Measurements from ENCODE around the gene CCDC30. TPM values are rescaled to one million over a fixed set of nuclear protein-coding genes. Genes with fewer than 3 reads are reported as not detected.
"Not testable (repeated sequence)": the region's sequence is repeated elsewhere in the genome, so short reads cannot be mapped to it uniquely, and the experiment has no call there.

CCDC30 gene
- total RNA-seq, 1 experiment from 2014 or later, result 0.56 TPM

DNA sequence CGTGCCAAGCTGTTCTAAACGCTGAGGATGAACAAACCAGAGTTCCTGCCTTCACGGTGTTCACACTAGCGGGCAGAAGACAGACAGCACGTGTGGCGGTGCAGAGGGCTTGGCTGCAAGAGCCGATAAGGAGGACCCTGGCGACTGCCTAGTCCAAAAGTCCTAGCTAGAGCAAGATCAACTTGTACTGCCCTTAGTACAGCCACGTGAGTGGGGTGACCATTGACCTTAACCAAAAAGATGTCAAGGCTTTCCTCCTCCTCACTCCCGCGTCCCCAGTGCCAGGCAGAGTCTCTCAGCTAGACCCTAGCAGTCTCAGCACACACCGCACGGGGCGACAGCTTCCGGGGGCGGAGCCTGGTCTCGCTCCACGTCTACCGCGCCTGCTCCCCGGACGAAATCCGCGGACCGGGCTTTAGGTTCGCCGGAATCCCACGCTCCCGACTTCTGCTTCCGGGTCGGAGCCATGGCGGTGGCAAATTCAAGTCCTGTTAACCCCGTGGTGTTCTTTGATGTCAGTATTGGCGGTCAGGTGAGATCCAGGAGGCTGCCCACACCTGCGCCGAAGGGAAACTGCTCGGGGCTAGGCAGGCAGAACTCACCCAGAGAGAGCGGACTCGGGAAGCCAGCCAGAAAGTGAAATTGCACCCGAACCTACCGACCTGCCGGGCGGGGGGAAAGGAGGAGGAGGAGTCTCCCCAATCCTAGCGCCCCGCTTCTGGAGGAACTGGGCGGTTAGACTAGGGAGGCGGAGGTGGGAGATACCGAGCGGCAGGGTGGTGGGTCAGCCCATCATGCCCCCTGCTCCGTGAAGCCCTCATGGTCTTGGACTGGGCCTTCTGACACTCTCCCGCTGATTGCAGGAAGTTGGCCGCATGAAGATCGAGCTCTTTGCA, 195.1 kb downstream of the CCDC30 start, which contains the start of gene PPIH:
Gene PPIH (plus strand): TSS at position 443 of the 896 bp plus-strand sequence. CDS start 24 bp downstream, at position 467.
- Histone ChIP-seq H3K9me3 (no peaks in the 10 kb centered on the region), H3K27me3 (no peaks in the 10 kb centered on the region), H3K36me3 (peaks cover 45% of the 10 kb centered on the region), H3K4me3 (peak within 1 kb of the TSS; percentile 88)
- peak; percentile 96 for DNase-seq

DNA sequence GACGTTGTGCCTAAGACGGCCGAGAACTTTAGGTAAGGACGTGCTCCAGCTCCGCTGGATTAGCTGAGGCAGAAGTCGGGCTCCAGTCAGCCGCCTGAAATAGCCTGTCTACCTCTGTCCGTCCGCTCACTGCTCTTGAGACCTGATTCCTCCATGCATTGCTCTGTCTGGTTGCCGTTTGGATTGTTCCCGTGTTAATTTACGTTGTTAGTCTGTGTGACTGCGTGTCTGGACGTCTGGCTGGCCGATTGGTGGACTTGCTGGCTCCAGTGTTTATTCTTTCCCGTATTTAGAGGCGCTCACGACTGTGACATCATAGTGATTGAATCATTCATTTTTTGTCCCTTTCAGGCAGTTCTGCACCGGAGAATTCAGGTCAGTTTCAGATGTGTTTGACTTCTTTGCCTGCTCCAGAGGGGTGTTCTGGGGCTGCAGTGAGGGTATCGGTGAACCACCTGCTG, 195.8 kb downstream of the CCDC30 start:
- peaks cover 51% of the 10 kb centered on the region for H3K36me3 ChIP-seq
- no peaks in the 10 kb centered on the region for H3K27me3 ChIP-seq
- H3K4me3 ChIP-seq, result peak overlapping the region; percentile 88
- no peak for DNase-seq
- H3K9me3 ChIP-seq, result no peaks in the 10 kb centered on the region

DNA sequence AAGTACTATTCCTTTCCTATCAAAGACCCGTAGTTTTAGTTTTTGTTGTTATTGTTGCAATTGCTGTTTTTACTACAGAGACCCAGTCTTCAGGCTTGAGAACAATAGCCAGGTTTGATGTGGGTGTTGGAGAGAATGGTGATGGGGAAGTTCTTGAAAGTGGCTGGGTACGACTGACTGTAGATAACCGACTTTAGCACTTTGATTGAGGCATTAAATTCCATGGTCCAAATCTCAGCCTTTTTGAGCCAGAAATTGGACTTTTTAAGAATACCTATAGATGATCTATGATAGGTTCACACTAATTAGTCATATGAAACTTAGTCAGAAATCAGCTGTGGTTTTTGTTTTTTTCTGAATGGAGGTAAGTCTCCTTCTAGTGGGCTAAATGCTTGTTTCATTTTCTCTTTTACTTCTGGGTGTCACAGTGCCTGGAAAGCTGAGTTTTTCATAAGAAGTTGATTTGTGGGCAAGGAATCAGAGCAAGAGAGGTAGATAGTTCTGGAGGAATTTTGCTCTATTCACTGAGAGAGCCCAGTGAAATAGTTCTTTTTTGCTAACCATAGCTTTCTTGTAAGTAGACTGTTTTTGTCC, 197.9 kb downstream of the CCDC30 start:
- peaks cover 70% of the 10 kb centered on the region for H3K36me3 ChIP-seq
- no peak overlapping the region for H3K4me3 ChIP-seq
- H3K9me3 ChIP-seq, result no peaks in the 10 kb centered on the region
- no peak for DNase-seq
- H3K27me3 ChIP-seq, result no peaks in the 10 kb centered on the region

DNA sequence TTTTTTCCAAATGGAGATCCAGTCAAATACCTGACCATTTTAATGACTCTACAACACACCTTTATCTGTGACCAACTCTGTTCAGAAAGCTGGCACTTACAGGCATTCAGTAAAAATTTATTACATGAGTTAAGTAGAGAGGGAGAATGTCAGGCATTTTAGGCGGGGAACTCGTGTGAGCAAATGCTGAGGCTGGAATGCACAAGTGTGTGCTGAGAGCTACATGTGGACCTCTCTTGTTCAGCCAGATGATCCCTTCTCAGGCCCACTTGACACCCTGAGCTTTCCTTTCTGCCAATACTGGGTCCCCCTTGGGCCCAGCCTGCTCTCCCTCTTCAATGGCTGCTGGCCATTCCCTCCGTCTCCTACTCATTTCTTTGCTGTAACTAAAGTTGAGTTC, 206.8 kb downstream of the CCDC30 start:
- H3K4me3 ChIP-seq, result no peak overlapping the region
- no peaks in the 10 kb centered on the region for H3K27me3 ChIP-seq
- DNase-seq, result no peak
- peaks cover 68% of the 10 kb centered on the region for H3K36me3 ChIP-seq
- H3K9me3 ChIP-seq, result no peaks in the 10 kb centered on the region

DNA sequence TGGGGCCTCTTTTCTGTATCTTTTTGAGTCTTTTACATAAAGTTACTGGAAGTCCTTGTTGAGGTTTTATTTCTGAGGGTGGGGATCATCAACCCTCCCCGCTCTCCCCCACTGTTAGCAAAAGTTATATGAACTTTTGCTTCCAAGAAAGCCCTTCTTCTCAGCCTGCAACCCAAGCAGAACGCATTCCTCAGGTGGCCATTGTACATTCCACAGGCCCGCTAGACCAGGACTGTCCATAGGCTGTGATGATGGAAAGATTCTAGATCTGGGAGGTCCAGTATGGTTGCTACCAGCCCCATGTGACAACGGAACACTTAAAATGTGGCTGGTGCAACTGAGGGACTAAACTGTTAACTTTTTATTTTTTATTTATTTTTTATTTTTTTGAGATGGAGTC, 207.3 kb downstream of the CCDC30 start:
- Histone ChIP-seq H3K4me3 (no peak overlapping the region), H3K27me3 (no peaks in the 10 kb centered on the region), H3K36me3 (peaks cover 66% of the 10 kb centered on the region), H3K9me3 (no peaks in the 10 kb centered on the region)
- DNase-seq, result no peak

DNA sequence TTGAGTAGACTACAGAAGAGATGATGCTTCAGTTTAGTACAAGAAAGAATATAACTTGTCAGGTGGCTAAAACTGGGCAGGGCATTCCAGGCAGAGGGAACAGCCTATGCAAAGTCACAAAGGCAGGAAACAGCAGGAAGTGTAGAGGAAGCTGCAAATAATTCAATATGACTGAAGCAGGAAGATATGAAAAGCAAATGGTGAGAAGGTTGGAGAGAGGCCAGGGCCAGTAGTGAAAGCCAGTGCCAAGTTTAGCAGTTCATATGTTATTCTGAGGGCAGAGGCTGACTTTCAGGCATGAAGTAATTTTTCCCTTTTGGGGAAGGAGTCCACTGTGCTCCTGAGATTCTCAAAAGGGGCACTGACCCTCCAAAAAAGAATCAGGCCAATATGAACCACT, 211.1 kb downstream of the CCDC30 start:
- Histone ChIP-seq H3K27me3 (no peaks in the 10 kb centered on the region), H3K36me3 (peaks cover 49% of the 10 kb centered on the region), H3K9me3 (no peaks in the 10 kb centered on the region), H3K4me3 (no peak overlapping the region)
- no peak for DNase-seq

DNA sequence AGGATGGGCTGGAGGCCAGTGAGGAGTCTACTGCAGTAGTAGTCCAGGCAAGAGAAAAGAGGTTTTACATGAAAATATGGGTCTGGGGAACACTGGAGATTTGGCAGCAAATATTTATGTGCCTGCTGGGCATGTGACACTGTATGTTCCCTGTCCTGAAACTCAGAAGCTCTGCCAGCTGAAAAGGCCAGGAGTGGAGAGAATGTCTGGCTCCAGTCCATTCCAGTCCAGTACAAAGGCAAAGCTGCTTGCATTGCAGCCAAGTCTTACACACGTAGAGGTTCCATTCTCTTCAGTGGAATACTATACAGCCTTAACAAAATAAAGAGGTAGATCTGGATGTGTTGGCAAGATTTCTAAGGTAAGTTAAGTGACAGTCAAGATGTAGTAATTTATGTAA, 211.6 kb downstream of the CCDC30 start:
- Histone ChIP-seq H3K9me3 (no peaks in the 10 kb centered on the region), H3K36me3 (peaks cover 46% of the 10 kb centered on the region), H3K27me3 (no peaks in the 10 kb centered on the region), H3K4me3 (no peak overlapping the region)
- DNase-seq, result no peak

DNA sequence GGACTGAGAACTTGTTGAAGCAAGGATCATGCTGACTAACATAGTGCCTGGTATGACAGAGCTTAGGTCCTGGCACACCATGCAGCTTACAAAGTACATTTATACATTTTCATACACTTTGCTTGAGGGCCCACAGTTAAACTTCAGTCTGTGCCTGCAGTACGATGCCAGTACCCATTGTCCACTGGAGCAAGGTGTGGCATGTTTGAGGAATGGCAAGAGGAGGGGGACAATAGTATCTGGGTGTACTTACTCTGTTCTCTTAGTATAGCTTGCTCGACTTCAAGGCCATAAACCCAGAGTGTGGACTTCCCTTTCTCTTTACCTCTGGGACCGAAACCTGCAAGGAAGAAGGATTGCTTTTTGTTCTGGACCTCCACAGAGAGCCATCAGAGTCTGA, 212.4 kb downstream of the CCDC30 start:
- Histone ChIP-seq H3K9me3 (no peaks in the 10 kb centered on the region), H3K36me3 (peaks cover 38% of the 10 kb centered on the region), H3K4me3 (no peak overlapping the region), H3K27me3 (no peaks in the 10 kb centered on the region)
- no peak for DNase-seq

DNA sequence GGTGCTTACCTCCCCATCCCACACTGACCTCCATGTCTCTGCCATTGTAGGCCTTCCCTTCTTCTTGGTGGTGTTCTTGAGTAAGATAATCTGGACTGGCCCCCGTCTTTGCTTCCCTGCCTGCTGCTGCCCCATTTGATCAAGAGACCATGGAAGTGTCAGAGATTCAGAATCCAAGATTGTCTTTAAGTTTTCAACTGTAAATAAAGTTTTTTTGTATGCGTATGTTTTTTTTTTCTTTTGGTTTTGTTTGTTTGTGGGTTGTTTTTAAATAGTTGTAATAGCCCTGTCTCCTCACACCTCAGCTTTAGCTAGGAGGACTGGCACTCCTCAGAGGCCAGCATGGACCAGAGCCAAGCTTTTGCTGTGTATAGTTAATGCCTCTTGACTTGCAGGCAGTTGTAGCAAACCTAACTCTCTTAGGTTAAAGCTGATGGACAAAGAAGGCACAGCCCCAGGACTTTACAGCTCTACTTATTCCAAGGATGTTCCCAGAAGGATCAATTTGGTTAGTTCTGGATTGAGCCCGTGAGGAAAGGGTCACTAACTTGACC, 213.5 kb downstream of the CCDC30 start:
- DNase-seq, result no peak
- no peaks in the 10 kb centered on the region for H3K27me3 ChIP-seq
- H3K9me3 ChIP-seq, result no peaks in the 10 kb centered on the region
- H3K4me3 ChIP-seq, result no peak overlapping the region
- peaks cover 29% of the 10 kb centered on the region for H3K36me3 ChIP-seq

DNA sequence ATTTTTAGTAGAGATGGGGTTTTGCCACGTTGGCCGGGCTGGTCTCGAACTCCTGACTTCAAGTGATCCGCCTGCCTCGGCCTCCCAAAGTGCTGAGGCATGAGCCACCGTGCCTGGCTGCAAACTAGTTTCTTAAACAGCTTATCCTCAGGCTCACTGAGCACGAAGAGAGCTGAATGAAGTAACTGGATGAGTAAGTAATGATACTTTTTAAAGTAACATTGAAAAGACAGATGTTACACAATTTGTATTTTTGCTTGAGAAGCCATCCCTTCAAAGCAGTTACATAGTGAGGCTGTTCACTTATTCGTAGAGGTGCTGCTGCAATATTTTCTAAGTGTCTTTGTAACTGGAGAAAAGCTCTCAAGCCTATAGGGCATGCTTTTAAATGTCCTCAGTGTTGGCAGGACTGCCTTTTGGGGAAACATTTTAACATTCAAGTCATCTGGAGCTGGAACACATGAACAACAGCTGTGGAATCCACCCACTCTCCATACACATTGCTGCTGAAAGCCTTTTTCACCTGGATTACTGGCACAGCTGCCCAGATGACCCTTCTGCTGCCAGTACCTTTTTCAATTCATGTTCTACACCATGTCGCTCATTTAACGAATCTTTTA, 216.4 kb downstream of the CCDC30 start:
- H3K36me3 ChIP-seq, result peaks cover 26% of the 10 kb centered on the region
- H3K27me3 ChIP-seq, result no peaks in the 10 kb centered on the region
- H3K4me3 ChIP-seq, result no peak overlapping the region
- DNase-seq, result peak; percentile 9
- H3K9me3 ChIP-seq, result no peaks in the 10 kb centered on the region

DNA sequence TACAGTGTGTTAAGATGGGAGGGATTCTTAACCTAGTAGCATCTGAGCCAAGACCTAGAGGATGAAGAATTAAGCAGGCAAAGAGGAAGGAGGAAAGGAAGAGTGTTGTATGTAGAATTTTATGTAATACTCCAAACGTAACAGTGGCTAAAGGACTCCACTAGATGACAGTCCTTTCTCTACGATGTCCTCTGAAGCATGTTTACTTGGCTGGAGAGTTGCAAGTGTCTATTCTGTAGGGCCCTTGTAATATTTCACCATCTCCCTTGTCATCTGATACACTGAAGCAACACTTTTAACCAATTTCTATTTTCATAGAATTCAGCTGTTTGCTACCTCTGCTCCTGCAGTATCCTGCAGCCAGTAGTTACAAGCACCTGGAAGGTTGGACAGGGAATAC, 217.0 kb downstream of the CCDC30 start:
- no peaks in the 10 kb centered on the region for H3K27me3 ChIP-seq
- DNase-seq, result no peak
- H3K4me3 ChIP-seq, result no peak overlapping the region
- H3K9me3 ChIP-seq, result no peaks in the 10 kb centered on the region
- H3K36me3 ChIP-seq, result peaks cover 28% of the 10 kb centered on the region

DNA sequence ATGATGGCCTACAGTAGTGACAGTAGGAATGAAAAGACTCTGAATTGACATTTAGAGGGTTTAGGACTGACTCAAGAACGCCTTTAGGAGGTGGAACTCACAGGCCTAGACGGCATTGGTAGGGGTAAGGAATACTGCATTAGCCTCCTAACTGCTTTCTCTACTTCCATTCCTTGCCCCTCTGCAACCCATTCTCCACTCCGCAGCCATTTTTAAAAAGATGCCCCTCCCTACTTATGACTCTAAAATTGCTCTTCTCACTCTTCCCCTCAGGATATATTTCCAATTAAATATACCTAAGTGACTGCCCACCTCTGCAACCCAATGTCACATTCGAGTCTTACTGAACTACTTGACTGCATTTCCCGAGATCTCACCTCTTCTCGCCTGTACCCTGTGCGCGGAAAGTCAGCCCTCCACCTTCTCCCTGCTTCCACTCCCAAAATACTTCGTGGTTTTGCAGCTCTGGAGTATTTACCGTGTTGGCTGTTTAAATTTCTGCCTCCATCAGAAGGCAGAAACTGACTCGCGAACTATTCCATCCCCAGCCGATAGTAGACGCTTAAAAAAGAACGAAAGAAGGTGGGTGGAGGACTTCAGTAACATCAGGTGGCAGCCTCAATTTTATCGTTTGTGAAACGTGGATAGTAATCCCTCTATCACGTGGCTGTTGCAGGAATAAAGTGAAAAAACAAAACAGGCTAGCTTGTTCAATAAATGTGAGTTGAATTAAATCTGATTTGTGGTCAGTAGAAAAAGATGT, 218.0 kb downstream of the CCDC30 start:
- H3K36me3 ChIP-seq, result peaks cover 33% of the 10 kb centered on the region
- no peaks in the 10 kb centered on the region for H3K27me3 ChIP-seq
- H3K9me3 ChIP-seq, result no peaks in the 10 kb centered on the region
- no peak for DNase-seq
- H3K4me3 ChIP-seq, result peak overlapping the region; percentile 87

DNA sequence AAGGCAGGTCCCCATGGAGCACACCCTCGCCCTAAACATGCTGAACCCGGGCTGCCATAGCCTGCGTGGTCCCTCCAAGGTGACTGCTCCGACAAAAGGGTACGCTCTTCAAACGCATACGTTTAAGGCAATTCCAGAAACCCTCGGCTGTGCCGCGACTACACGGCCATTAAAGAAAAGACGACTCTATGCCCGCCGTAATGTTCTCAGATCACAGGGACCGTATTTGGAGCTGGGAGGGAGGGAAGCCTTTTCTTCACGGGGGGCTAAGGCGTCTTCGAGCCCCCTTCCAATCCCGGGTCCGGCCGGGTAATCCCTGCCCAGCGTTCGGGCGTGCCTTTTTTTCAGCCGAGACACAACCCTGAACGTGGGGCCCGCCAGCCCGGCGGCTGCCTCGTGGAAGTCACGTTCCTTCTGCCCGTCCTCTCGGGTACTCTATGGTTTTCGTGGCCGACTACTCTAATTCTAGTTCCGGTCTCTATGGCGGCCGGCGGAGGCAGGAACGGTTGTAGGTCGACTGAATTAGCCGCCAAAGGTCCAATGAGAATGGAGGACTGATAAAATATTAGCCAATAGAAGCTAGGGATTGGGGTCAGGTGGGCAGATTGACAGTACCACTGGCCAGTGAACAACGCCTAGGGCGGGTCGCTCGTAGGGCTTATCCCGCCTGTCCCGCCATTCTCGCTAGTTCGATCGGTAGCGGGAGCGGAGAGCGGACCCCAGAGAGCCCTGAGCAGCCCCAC, 218.8 kb downstream of the CCDC30 start, which contains the start of gene YBX1:
Gene YBX1 (plus strand): TSS at position 678 of the 743 bp plus-strand sequence. CDS start 148 bp downstream, outside the sequence.
- peak within 1 kb of the TSS; percentile 87 for H3K4me3 ChIP-seq
- no peaks in the 10 kb centered on the region for H3K27me3 ChIP-seq
- peaks cover 40% of the 10 kb centered on the region for H3K36me3 ChIP-seq
- DNase-seq, result peak; percentile 95
- H3K9me3 ChIP-seq, result no peaks in the 10 kb centered on the region

DNA sequence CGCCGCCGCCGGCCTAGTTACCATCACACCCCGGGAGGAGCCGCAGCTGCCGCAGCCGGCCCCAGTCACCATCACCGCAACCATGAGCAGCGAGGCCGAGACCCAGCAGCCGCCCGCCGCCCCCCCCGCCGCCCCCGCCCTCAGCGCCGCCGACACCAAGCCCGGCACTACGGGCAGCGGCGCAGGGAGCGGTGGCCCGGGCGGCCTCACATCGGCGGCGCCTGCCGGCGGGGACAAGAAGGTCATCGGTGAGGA, 219.3 kb downstream of the CCDC30 start:
- not testable (repeated sequence) for H3K27me3 ChIP-seq, DNase-seq
- peaks cover 43% of the 10 kb centered on the region for H3K36me3 ChIP-seq

DNA sequence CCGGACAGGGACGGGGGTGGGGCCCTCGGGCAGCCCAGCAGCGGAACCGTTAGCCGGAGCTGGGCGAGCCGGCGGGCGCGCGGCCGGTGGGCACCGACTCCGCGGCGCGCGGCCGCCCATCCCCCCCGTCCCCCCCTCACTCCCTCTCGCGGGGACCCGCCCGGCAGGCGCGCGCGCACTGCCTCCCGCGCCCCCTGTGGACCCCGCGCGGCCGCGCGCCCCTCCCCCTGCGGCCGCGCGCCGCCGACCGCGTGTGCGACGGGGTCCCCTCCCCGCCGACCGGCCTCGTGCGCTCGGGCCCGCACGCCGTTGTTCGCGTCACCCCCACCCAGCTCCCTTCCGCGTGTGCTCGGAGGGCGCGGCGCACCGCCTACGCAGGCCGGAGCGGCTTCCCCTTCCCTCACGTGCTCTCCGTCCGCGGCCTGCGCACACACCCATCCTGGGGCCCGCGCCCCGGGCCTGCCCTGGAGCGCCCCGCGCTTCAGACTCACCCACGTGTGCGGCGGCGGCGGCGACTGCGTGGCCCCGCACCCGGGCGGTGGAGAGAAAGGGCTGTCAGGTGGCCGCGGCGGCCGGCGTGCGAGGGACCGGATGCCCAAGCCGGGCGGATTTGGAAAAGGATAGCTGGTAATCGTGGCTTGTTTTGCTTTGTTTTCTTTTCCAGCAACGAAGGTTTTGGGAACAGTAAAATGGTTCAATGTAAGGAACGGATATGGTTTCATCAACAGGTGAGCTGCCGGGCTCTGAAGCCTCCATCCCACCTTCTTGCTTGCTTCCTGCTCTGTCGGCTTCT, 219.8 kb downstream of the CCDC30 start:
- Histone ChIP-seq H3K27me3 (no peaks in the 10 kb centered on the region), H3K36me3 (peaks cover 49% of the 10 kb centered on the region), H3K9me3 (no peaks in the 10 kb centered on the region), H3K4me3 (peak overlapping the region; percentile 87)
- DNase-seq, result peak; percentile 76

More for the DNA sequence above, 219.3 kb downstream of the CCDC30 start:
- not testable (repeated sequence) for H3K9me3 ChIP-seq
- H3K4me3 ChIP-seq, result peak overlapping the region; percentile 87
